GM03348 (cell line): ENCODE data around the gene MEIG1.
"Not testable (repeated sequence)": the region's sequence is repeated elsewhere in the genome, so short reads cannot be mapped to it uniquely, and the experiment has no call there.

Experiments
- DNase-seq: peaks from one replicate; pipeline ENCODE4 v3.0.0; 2012; ENCODE audit warnings: low spot score

MEIG1 gene, protein sequence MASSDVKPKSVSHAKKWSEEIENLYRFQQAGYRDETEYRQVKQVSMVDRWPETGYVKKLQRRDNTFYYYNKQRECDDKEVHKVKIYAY

DNA sequence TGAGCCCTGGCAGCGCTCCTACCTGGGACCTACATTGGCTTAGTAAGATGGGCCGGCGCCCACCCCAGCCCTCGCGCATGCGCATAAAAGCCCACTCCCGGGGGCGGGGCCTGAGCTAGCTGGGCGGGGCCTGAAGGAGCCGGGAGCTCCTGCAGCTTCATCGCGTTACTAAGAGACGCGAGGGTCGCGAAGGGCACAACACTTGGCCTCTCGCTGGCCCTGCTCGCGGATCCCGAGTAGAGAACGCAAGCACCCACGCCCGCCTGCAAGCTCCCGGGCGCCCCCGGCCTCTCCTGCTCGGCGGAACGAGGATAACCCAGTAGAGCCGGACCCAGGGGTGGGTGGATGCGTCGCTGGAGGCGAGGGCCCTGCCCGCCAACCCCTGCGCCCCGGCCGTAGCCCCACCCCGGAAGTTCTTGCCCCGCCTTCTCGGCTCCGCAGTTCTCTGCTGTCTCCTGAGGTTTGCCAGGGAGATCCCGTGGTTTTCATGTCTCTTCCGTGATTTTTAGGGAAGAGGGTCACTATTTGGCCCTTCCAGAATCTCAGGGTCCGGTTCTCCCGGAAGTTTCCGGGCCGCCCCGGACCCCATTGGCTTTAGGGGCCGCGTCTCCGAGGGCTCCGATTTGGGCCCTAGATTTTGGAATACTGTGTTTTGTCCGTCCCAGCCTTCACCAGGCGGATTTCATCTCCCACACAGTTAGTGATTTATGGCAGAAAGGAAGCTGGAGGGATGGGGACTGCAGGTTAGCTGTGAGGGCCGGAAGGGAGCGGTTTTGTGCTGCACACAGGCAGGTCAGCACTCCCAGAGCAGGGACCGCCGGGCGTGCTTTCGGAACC is at the start of gene MEIG1:
Gene MEIG1, plus strand, starts transcription at position 168 of the 837 bp plus-strand sequence. CDS start 7,081 bp downstream, outside the sequence.
- DNase-seq, result peak; percentile 98

- DNase-seq, result no peak
Measured at GRCh38 chr10:14910953-14911352, 48.2 kb upstream of the MEIG1 start.

DNA sequence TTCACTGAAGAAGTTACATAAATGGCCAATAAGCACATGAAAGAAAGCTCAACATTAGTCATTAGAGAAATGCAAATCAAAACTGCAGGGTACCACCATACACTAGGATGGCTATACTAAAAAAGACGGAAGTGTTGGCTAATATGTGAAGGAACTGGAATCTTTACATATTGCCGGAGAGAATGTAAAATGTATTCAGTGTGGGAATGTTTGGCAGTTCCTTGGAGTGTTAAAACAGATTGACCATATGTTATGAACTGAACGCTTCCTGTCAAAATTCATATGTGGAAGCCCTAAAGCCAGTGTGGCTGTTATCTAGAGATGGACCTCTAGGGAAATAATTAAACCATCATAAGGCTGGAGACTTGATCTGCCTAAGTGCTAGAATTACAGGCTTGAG is 47.4 kb upstream of the MEIG1 start:
- DNase-seq, result no peak

DNA sequence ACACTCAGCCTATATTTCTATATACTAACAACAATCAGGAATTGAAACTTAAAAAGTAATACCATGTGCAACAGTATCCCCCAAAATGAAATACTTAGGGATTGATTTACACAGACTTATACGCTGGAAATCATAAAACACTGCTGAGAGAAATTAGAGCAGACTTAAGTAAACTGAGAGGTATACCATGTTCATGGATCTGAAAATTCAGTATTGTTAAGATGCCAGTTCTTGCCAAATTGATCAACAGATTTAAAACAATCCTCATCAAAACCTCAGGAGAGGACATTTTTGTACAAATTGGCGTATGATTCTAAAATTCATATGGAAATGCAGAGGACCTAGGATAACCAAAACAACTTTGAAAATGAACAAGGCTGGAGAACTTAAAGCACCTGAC is 42.6 kb upstream of the MEIG1 start:
- DNase-seq, result no peak

- DNase-seq, result no peak
Measured at GRCh38 chr10:14917827-14918226, 41.4 kb upstream of the MEIG1 start.

DNA sequence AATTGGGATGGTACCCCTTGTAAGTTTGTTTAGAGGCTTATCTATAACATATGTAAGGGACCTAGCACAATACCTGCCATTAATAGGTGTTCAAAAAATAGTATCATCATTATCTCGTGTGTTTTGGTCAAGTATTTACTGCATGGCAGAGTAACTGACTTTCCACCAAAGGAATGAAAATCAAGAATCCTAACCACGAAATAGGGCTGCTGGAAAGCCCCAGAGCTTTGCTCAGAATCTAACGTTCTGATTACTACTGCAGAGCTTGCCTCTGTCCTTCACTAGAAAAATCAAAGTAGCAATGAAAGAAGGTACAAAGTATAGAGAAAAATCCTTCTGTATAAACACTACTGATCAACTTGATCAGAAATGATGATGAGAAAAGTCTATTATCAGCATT is 40.2 kb upstream of the MEIG1 start:
- no peak for DNase-seq

DNA sequence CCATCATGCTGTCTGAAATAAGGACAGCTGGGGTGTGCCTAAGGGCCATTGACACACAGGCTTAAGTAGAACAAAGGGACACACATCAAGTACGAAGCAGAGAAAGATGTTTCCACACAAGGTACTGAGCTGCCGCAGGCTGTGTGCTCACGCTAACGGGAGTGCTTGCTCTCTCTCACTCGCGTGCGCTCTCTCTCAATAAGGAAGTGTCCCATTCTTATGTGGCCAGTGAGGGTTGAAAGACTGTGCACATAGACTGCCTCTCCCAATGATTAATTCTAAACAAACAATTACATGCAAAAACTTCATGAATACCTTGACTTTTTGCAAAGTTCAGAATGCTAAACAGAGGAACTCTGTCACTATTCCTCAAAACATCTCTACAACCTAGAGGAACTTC is 35.2 kb upstream of the MEIG1 start:
- no peak for DNase-seq

DNA sequence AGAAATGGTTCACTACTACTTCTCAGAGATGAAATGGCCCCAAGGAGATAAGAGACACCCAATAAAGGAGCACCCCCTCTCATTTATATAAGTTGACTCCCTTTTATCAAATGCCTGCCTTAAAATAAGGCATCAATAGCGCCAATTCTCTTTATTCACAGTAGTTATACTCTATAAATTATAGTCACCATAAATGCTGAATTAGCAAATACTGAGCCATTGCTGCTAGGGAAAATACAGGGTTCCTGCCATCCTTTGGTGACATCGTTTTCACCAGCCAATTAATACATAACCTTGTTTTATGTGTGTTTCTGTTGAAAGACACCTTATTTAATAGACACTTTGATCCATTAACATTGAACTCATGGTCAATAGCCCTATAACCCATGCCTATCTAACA is 33.9 kb upstream of the MEIG1 start:
- DNase-seq, result no peak

- DNase-seq, result no peak
Measured at GRCh38 chr10:14926061-14926470, 33.1 kb upstream of the MEIG1 start.

DNA sequence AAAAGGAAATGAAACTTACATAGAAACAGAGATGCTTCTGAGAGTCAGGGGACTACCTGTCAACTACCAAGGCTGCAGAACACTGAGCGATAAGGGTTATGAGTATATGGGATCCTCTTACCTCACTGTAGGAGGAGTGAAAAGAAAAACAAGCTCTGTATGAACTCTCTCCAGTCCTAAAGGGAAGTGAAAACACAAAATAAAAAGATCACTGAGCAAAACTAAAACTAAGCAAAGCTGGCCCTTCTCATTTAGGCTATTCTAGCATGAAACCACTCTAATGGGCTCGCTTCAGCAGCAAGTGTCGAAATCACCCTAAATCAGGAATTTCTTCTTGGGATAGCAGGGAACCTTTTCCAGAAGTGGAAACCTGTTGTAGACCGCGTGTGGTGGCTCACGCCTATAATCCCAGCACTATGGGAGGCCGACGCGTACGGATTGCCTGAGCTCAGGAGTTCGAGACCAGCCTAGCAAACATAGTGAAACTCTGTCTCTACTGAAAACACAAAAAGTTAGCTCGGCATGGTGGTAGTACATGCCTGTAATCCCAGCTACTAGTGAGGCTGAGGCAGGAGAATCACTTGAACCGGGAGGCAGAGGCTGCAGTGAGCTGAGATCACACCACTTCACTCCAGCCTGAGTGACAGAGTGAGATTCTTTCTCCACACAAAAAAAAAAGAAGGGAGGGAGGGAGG is 32.3 kb upstream of the MEIG1 start:
- no peak for DNase-seq

DNA sequence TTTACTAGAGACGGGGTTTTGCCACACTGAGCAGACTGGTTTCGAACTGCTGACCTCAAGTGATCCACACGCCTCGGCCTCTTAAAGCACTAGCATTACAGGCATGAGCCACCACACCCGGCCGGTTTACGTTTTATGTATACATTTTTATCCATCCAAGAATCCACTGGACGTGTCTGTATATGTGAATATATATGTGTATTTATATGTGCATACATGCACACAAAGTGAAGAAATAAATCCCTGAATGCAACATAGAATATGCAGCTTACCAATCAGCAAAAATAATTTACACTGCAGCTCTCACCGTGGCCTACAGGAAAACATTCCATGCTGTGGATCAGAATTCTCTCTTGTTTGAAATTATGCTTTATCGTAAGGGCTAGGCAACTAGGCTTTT is 28.6 kb upstream of the MEIG1 start:
- no peak for DNase-seq

GRCh38 chr10:14936584-14936983 is 22.6 kb upstream of the MEIG1 start:
- DNase-seq, result no peak

DNA sequence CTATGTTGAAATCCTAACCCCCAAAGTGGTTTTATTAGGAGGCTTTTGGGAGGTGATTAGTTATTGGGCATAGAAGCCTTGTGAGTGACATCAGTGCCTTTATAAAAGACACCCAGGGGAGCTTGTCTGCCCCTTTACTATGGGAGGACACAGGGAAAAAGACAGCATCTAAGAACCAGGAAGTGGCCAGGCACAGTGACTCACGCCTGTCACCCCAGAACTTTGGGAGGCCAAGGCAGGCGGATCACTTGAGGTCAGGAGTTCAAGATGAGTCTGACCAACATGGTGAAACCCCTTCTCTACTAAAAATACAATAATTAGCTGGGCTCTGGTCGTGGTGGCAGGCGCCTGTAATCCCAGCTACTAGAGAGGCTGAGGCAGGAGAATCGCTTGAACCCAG is 20.2 kb upstream of the MEIG1 start:
- DNase-seq, result not testable (repeated sequence)

DNA sequence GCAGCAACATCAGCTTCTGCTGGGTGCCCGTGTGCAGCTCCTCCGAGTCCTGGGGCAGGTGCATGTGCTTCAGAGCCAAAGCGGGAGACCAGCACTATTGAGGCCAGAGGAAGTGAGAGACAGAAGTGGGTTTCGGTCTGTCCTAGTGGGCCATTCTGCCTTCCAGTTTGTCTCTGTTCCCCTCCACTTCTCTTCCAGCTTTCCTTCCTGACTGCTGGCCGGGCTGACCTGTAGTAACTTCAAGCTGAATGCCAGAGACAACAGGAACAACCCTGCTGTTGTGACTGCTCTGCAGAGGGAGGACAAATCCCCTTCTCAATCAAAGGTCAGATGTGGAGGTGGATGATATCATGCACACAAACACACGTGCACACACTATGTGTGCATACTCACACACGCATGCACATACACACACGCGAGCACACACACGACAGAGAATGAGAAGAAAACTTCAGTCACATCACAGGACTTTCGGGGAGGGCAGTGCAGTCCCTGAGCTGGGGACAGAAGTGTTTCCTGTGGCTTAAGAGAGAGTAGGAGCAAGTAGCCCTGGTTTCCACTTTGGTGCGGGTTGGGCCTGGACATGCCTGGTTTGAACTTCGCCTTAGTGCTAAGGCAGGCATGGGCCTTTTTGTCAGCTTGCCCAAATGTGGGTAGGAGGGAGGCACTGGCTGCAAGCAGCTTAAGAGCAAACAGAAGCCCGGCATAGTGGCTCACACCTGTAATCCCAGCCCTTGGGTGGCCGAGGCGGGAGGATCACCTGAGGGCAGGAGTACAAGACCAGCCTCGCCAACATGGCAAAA is 16.8 kb upstream of the MEIG1 start:
- not testable (repeated sequence) for DNase-seq

DNA sequence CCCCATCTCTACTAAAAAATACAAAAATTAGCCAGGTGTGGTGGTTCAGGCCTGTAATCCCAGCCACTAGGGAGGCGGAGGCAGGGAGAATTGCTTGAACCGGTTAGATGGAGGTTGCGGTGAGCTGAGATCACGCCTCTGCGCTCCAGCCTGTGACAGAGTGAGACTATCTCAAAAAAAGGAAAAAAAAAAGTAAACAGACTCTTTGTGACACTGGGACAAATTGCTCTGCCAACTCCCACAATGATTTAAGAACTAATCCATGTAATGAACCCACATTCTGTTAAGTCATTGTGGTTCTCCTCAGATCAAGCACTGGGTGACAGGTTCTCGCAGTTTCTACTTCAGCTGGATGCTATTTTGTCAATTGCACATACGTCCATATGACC is 16.2 kb upstream of the MEIG1 start:
- not testable (repeated sequence) for DNase-seq

DNA sequence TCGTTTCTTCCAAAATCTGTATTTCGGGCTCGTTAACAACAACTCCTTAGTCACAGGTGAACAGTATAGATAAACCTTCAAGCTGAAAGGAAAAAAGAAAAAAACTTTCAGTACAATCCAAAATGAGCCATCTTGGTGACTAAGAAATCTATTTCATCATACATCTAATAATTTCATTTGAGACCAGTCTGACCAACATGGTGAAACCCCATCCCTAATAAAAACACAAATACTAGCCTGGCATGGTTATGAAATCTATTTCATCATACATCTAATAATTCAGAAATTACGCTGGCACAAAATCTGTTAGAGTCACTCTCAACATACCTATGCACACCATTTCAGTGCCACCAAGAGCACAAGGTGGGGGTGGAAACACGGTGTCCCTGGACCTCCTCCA is 14.1 kb upstream of the MEIG1 start:
- no peak for DNase-seq

DNA sequence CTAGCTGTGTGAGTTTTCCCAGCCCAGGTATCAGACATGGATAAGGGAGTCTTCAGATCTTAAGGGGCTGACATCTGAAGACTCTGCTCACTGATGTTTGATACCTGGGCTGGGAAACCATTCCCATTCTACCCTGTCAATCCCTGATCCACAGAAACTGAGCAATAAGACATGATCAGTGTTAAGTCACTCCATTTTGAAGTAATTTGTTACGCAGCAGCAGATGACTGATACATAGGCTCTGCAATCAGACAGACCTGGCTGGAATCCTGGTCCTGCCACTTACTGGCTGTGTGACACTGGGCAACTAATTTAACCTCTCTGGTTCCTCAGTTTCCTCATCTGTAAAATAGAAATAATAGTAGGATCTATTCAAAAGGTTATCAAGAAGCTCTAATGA is 11.9 kb upstream of the MEIG1 start:
- no peak for DNase-seq

- no peak for DNase-seq
Measured at GRCh38 chr10:14949291-14949690, 9.9 kb upstream of the MEIG1 start.

- peak; percentile 11 for DNase-seq
Measured at GRCh38 chr10:14952851-14953423, 6.3 kb upstream of the MEIG1 start.

- peak; percentile 72 for DNase-seq
Measured at GRCh38 chr10:14953424-14954000, 5.7 kb upstream of the MEIG1 start.

GRCh38 chr10:14954001-14954770 is 5.0 kb upstream of the MEIG1 start, which contains the start of gene DCLRE1C:
Gene DCLRE1C (minus strand): TSS chr10:14954096. CDS start chr10:14954010, 86 bp downstream.
- DNase-seq, result peak; percentile 98
